HG03108 (cell line): ENCODE data around the gene SCUBE1.

Experiments used
- ATAC-seq: cut with Tn5 transposase; IDR thresholded peaks from one replicate; pipeline ENCODE4 v1.9.1; 2021; ENCODE audit warnings: moderate library complexity; ENCODE audit not compliant: unreplicated experiment

Gene SCUBE1

DNA sequence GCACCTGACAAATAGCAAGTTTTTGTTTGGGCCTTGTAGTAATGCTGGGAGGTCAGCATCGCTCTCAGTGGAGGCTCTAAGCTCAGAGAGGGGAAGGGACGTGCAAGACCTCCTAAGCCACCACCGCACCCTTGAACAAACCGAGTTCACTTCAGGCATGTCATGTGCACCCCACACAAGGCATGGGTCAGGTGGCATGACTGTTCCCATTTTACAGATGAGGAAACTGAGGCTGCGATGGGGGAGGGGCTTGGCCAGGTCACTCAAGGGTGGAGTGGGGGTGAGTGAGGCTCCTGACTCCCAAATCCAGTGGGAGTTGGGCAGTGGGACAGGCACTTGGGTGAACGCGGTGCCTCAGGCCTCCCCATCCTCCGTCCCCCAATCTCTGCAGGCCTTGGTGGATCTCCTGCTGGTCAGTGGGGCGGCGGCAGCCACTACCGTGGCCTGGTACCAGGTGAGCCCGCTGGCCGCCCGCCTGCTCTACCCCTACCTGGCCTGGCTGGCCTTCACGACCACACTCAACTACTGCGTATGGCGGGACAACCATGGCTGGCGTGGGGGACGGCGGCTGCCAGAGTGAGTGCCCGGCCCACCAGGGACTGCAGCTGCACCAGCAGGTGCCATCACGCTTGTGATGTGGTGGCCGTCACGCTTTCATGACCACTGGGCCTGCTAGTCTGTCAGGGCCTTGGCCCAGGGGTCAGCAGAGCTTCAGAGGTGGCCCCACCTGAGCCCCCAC, 180.6 kb downstream of the SCUBE1 start:
- no peak for ATAC-seq

- no peak for ATAC-seq
These were observed 182.6 kb downstream of the SCUBE1 start for GRCh38 chr22:43160497-43161126.

GRCh38 chr22:43159484-43160178, 183.5 kb downstream of the SCUBE1 start:
- no peak for ATAC-seq

DNA sequence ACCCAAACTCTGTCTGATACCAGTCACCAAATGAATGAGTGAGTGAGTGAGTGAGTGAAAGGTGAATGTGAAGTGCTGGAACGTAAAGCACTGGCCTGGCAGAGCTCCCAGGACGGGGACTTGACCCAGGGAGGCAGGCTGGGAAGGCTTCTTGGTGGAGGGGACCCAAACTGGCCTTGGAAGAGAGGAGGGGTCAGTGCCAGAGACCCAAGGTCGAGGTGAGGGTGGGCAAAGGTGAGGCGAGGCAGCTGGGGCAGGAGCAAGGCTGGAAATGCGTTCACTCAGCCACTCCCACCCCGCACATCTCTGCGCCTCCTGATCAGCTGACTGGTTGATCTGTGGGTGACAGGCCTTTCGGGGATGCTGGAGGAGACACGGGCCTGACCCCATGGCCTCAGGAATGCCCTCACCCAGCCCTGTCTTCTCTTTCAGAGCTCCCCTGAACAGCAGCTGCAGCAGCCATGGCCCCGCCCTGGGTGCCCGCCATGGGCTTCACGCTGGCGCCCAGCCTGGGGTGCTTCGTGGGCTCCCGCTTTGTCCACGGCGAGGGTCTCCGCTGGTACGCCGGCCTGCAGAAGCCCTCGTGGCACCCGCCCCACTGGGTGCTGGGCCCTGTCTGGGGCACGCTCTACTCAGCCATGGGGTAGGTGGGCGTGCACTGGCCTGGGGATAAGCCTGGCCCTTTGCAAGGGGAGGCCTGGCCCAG, 184.2 kb downstream of the SCUBE1 start:
- ATAC-seq = no peak

GRCh38 chr22:43157874-43158546, 185.2 kb downstream of the SCUBE1 start:
- ATAC-seq = no peak

DNA sequence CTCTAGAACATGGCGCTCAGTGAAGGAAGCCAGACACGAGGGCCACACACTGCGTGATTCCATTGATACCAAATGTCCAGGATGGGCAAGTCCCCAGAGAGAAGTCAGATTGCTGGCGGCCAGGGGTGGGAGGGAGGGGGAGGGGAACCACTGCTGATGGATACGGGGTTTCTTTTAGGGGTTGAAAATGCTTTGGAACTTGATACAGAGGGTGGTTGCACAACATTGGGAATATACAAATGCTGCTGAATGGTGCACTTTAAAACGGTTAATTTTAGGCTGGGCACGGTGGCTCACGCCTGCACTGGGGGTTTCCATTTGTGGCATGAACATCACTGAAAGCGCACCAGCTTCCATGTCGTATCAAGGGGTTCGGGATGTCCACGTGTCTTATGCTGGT, 186.8 kb downstream of the SCUBE1 start:
- no peak for ATAC-seq

- no peak for ATAC-seq
These were observed 187.4 kb downstream of the SCUBE1 start for GRCh38 chr22:43155789-43156188.

DNA sequence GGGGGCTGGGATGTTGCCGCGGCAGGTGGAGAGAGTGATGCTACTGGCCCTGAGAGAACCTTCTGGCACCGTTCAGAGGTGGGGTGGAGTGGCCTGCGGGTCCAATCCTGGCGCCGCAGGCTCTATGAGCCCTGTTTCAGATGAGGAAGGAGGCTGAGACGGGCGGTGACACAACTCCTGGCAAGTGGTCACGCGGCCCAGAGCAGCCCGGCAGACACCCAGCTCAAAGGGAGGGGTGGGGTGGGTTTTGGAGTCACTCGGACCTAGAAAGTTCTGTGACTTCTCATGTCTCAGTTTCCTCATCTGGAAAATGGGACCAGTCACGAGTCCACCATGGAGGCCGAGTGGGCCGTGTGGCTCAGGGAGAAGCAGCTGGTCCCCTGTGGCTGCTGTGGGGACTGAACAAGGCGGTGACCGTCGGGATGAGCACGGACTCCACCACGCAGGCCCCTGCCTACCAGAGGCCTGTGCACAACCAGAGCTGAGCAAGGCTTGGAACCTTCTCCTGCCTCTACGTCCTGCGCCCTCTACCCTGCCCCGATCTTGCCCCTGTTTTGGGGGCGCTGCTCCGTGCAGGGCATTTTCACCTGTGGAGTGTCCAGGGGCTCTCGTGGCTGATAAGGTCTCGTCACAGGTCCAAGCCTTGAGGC, 188.2 kb downstream of the SCUBE1 start:
- no peak for ATAC-seq

DNA sequence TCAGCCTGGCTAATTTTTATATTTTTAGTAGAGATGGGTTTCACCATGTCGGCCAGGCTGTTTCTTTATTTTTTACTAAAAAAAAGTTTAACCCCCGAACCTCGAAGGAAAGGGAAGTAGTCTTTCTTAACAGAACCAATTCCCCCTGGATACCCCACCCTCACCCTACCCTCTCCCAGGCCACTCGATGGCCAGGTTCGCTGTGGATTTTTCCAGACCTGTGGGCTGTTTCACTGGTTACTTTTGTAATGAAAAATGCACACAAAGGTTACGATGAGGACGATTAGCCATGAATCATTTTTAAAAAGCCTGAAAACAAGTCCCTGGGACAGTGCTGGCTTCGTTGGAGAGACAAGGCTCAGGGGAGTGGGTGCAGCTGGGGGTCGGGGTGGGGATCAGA, 189.3 kb downstream of the SCUBE1 start:
- ATAC-seq = no peak

DNA sequence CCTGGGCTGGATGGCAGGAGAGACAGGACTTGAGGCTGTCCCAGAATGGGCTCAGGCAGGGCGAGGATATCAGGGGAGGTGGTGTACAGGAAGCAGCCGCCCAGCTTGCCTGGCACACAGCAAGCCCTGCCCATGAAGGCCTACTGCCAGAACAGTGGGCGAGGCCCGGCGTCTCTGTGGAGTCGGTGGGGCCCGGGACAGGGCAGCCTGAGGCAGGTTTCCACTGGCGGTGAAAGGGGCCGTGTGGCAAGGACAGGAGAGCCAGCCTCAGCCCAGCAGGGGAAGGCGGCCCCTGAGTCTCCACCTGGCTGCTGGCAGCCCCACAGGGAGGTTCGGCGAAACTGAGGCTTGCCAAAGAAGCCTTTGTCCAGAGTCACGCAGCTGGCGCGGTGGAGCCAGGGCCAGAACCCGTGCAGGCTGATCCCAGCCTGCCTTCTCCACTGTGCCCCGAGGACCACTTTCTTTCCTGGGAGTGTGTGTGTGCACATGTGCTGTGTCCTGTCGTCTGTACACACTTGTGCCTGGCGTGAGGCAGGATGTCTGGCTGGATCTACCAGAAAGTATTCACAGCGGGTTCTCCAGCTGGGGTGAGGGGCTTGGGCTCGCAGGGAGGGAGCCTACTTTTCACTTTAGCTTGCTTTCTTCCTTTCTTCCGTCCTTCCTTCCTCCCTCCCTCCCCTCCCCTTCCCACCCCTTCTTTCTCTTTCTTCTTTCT, 190.7 kb downstream of the SCUBE1 start:
- no peak for ATAC-seq

DNA sequence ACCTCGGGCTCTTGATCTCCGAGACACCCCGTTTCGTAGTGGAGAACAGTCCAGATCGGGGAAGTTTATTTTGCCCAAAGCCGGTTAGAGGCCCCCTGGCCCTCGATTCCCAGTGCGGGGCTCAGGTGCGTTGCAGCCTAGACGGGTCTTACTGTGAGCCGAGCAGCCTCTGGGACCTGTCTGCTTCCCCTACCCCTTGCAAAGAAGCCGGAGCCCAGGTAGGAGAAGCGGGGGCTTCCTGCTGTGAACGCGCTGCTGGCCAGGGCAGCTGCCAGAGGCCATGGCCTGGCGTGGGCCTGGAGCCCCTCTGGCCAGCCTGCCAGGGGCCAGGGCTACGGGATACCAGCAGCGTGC, 191.2 kb downstream of the SCUBE1 start:
- ATAC-seq = no peak

- ATAC-seq = no peak
These were observed 191.7 kb downstream of the SCUBE1 start, which contains the start of gene TSPO for GRCh38 chr22:43151251-43152002. Gene TSPO (plus strand): TSS chr22:43151559. CDS start chr22:43159239, 7,680 bp downstream.

GRCh38 chr22:43150731-43151206, 192.4 kb downstream of the SCUBE1 start:
- ATAC-seq = no peak

DNA sequence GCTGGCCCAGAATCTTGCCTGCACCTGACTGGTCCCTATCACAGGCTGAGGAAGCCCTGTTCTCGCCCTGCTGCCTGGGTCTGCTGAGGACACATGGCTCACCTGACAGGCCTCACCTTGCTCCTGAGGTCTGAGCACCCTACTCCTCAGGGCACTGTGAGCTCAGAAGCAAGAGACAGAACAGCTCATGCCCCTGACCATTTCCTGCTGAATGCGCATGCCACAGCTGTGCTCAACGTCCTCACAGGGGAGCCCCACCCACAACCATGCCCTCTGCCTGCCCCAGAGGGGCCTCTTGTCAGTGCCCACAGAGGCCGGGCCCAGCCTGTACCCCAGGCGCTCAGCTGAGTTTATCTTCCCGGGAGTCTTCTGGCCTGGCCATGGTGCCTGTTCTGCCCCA, 194.6 kb downstream of the SCUBE1 start:
- no peak for ATAC-seq

DNA sequence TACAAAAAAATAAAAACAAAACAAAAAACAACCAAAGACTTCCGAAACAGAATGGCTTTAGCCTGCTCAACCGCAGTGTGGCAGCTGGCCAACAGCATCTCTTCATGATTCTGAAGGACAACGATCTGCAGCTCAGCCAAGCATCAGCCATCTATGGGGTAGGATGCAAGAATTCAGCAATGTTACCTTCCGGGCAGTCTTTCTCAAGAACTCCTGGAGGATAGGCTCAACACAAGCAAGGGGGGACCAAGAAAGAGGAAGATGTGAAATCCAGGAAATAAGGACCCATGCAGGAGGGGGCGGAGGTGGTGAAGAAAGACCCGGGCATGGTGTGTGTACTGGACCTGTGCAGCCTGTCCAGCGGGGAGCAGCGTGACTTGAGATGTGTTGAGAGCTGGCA, 195.4 kb downstream of the SCUBE1 start:
- no peak for ATAC-seq
